ENCODE measurements around the gene CAPN5. TPM values are rescaled to one million over a fixed set of nuclear protein-coding genes. Genes with fewer than 3 reads are reported as not detected.
"Not testable (repeated sequence)": the region's sequence is repeated elsewhere in the genome, so short reads cannot be mapped to it uniquely, and the experiment has no call there.

Gene CAPN5
- total and polyA plus RNA-seq, 2 experiments from 2014 or later: 25.2 to 28.8 TPM

- Histone ChIP-seq H3K4me3 (no peak overlapping the region), H3K4me1 (ENCODE audit: insufficient read depth) (peaks cover 2% of the 10 kb centered on the region), H3K27me3 (no peaks in the 10 kb centered on the region), H3K4me2 (no peak overlapping the region), H3K9me2 (replicated peaks; ENCODE audit: insufficient read depth) (no peaks in the 10 kb centered on the region), H2AFZ (no peak overlapping the region), H4K20me1 (ENCODE audit: insufficient read depth, poor library complexity, severe bottlenecking) (no peaks in the 10 kb centered on the region), H3K79me2 (no peaks in the 10 kb centered on the region), H3K27ac (peak overlapping the region; percentile 58), H3K36me3 (replicated peaks; ENCODE audit: insufficient read depth, low read depth) (no peaks in the 10 kb centered on the region), H3K9me3 (ENCODE audit: low read depth) (no peaks in the 10 kb centered on the region)
- WGBS (ENCODE audit: low lambda C conversion rate, missing lambda C conversion rate): 74% methylated on average over 21 of the region's 21 CpGs
- no peak for TF ChIP-seq CTCF (IDR thresholded peaks at IDR 0.05; ENCODE audit: poor library complexity)
- no peak for TF ChIP-seq EZH2 (IDR thresholded peaks at IDR 0.05; ENCODE audit: borderline replicate concordance)
- no peak for TF ChIP-seq EZH2phosphoT487 (IDR thresholded peaks at IDR 0.05; ENCODE audit: low read depth, severe bottlenecking, unreplicated experiment)
- DNase-seq (ENCODE audit: low spot score): peak; percentile 57
Measured at GRCh38 chr11:77095551-77096490, 29.1 kb downstream of the CAPN5 start.

- H3K9me3 ChIP-seq (ENCODE audit: low read depth): no peaks in the 10 kb centered on the region
- no peaks in the 10 kb centered on the region for H3K27me3 ChIP-seq
- no peak overlapping the region for H2AFZ ChIP-seq
- H3K4me1 ChIP-seq (ENCODE audit: insufficient read depth): peaks cover 2% of the 10 kb centered on the region
- no peaks in the 10 kb centered on the region for H3K36me3 ChIP-seq (replicated peaks; ENCODE audit: insufficient read depth, low read depth)
- no peaks in the 10 kb centered on the region for H3K79me2 ChIP-seq
- no peaks in the 10 kb centered on the region for H3K9me2 ChIP-seq (replicated peaks; ENCODE audit: insufficient read depth)
- 88% methylated on average over 5 of the region's 8 CpGs for WGBS (ENCODE audit: low lambda C conversion rate, missing lambda C conversion rate)
- TF ChIP-seq EZH2phosphoT487 (IDR thresholded peaks at IDR 0.05; ENCODE audit: low read depth, severe bottlenecking, unreplicated experiment) (no peak), EZH2 (IDR thresholded peaks at IDR 0.05; ENCODE audit: borderline replicate concordance) (no peak), CTCF (IDR thresholded peaks at IDR 0.05; ENCODE audit: poor library complexity) (no peak)
- no peak overlapping the region for H3K4me2 ChIP-seq
- no peaks in the 10 kb centered on the region for H4K20me1 ChIP-seq (ENCODE audit: insufficient read depth, poor library complexity, severe bottlenecking)
- H3K27ac ChIP-seq: peak overlapping the region; percentile 58
- no peak for DNase-seq (ENCODE audit: low spot score)
- no peak overlapping the region for H3K4me3 ChIP-seq
Measured at GRCh38 chr11:77096591-77097019, 29.8 kb downstream of the CAPN5 start.

GRCh38 chr11:77097180-77097579, 30.4 kb downstream of the CAPN5 start:
- H3K9me3 ChIP-seq (ENCODE audit: low read depth); H3K9me2 ChIP-seq (replicated peaks; ENCODE audit: insufficient read depth); H2AFZ ChIP-seq; H3K79me2 ChIP-seq; DNase-seq (ENCODE audit: low spot score); H3K36me3 ChIP-seq (replicated peaks; ENCODE audit: insufficient read depth, low read depth); H3K4me3 ChIP-seq; H3K4me1 ChIP-seq (ENCODE audit: insufficient read depth); H3K27ac ChIP-seq; H3K27me3 ChIP-seq; H3K4me2 ChIP-seq; H4K20me1 ChIP-seq (ENCODE audit: insufficient read depth, poor library complexity, severe bottlenecking): not testable (repeated sequence)
- WGBS (ENCODE audit: low lambda C conversion rate, missing lambda C conversion rate): 86% methylated on average over 4 of the region's 4 CpGs
